AG20443 (cell line): ENCODE results near the gene ZMAT5.

Source experiments
- DNase-seq: peaks from one replicate; pipeline ENCODE4 v3.0.0; 2012; ENCODE audit warnings: low spot score, mixed read lengths

ZMAT5 gene, protein sequence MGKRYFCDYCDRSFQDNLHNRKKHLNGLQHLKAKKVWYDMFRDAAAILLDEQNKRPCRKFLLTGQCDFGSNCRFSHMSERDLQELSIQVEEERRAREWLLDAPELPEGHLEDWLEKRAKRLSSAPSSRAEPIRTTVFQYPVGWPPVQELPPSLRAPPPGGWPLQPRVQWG

DNA sequence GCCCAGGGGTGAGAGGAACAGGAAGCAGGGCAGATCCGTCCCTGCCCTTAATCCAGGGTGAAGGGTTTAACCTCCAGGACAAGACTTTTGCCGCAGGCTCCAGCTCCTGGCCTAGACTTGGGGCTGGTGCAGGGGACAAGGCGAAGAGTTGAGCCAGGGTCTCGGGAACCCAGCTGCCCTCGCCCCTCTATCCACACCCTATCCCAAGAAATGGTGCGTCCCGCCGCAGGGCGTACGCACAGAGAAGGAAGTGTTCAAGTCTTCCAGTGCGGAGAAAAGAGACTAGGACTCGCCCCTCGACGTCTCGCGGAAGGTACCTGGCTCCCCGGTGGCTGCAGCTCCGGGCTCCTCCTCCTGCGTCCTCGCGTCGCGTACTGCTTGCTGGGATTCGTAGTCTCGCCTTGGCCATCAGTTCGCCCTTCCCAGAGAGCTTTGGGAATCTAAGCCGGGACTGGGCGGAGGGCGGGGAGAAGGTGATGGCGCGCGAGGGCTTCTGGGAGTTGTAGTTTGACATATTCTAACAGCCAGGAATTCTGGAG, at the start of gene ZMAT5:
Gene ZMAT5, minus strand, starts transcription at position 376 of the 539 bp plus-strand sequence. CDS start 18,463 bp downstream, outside the sequence.
- DNase-seq = peak; percentile 99

DNA sequence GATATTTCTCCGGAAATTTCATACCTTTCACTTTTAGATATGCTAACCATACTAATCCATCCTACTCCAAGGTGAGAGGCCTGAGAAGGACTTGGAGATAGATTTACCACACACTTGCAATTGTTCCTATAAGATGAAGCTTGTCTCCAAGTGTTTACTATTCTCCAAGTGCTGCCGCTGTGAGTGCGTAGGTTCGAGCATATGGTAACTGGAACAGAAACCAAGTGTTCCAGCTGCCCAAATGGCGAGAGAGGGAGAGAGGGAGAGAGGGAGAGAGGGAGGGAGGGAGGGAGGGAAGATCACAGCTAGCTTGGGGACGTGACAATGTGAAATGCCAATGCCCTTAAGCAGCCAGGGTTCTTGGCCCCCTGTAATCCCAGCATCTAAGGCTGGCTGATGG, 49.7 kb upstream of the ZMAT5 start:
- no peak for DNase-seq

DNA sequence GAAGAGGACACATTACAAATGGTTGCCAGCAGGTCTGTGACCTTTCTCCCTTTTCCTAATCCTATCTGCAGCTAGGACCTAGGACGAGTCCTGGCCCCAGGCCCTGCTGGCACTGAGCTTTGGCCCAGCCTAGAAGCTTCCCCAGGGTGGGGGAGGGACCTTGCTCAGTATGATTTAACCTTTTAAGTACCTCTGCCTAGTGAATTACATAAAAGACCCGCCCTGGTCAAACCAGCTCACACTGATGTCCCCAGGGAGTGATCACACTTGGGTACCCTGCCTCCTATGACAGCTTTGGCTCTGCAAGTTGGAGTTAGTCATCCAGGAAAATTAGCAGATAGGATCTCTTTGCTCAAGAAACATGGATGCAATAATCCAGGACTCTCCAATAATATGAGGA, 49.3 kb upstream of the ZMAT5 start:
- DNase-seq = peak; percentile 23

DNA sequence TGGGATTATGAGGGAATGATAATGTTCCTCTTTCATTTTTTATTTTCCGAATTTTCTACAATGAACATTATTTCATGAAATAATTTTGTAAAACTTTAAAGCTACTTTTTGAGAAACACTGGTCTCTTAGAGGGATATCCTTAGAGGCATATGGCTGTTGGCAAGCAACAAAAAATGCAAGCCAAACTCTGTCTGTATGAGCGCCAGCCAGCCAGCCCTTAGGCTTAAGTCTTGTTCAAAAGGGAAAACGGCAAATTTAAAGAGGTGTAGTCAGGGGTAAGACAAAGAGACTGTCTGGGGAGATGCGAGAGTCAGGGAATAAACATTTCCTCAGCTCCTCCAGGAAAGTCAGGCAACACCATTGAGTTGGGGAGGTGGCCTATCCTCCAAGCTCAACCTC, 48.8 kb upstream of the ZMAT5 start:
- DNase-seq = no peak

DNA sequence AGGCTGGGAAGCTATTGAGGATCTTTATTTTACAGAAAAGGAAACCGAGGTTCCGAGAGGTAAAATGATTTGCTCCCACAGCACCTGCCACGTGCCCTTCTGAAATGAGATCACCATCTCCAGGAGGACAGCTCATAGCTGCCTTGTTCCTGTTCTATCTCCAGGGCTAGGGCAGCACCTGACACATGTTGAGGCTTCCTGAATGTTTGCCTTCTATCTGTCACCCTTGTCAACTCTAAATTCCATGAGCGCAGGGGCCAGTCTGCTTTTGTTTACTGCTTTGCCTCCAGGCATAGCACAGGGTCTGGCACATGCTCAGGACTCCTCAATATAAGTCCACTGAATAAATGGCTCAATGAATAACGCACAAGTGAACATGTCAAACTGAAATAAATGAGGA, 47.2 kb upstream of the ZMAT5 start:
- no peak for DNase-seq

DNA sequence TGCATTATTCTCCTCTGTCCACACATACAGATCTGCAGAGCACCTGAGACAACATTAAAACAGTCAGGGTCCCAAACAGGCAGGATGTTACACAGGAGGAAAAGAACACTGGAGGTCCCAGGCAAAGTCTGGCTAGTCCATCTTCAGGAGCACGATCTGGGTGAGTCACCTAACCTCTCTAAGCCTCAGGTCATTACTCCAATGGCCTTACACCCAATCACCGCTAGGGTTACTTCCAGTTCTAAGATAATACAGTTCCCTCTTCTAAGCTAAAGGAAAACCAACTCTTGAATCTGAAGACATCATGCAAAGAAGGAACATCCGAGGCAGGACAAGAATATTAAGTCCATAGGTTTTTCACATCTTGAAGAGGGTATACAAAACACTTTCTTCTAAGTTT, 46.8 kb upstream of the ZMAT5 start:
- no peak for DNase-seq

DNA sequence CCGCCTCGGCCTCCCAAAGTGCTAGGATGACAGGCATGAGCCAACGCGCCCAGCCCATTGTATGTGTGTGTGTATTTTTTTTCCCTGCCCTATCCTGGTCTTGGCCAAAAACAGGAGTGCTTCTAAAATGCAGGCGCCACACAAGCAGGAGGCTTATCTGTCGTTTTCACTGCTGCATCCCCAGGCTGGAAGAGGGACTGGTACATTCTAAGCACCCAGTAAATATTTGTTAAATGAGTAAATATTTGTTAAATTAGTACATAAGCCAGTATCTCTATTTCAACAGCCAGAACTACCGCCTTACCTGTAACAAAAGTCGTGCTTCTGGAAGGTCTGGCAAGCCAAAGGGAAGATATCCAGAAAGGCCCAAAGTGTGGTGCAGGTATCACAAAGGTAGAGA, 46.3 kb upstream of the ZMAT5 start:
- DNase-seq = no peak

DNA sequence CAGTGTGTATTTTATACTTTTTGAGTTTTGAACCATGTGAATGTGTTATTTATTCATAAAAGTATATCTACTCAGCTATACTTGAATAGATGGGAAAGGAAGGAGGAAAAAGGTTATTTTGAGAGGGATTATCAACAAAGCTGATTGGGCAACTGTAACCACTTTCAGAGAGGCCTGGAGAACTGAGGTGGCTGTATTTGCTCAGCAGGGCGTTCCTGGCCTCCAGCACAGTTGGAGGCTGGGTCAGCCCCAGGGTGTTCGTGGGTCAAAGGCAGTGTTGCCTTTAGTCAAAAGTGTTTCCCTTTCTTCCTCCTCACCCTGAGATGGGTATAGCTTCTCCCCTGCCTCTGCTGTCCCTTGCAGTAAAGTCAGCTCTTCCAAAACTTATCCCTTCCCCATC, 44.6 kb upstream of the ZMAT5 start:
- no peak for DNase-seq

DNA sequence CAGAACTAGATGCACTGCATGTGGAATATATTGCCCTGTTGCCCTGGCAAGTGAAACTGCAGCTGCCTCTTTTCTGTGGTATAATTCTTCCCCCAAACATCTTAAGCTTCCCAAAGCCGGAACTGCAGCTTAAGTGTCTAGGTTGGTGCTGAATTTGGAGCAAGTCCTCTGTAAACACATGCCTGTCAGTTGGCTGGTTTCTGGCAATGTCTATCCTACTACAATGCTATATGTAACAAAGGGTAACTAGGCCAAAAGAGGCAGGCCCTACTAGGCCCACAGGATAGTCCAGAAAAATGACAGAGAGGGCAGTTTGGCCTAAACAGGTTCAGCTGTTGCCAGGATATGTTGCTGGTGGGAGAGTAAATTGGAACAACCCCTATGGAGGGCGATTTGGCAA, 43.4 kb upstream of the ZMAT5 start:
- no peak for DNase-seq

DNA sequence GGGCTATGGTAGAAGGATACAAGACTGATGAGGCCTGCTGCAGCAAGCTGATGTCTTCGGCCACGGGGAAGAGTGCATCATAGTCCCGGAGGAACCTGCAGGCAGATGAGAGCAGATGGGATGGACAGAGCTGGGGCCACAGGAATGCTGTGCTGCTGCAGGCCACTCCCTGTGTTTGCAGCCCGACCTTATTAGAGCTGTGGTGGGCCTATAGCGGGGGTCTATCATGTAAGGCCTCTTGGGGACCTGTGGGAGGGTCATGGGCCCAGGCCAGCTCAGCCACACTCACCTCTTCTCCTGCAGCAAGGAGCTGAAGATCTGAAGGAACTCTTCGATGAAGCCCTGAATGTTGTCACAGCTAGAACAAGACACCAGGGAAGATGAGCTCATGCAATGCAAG, 39.4 kb upstream of the ZMAT5 start:
- no peak for DNase-seq

DNA sequence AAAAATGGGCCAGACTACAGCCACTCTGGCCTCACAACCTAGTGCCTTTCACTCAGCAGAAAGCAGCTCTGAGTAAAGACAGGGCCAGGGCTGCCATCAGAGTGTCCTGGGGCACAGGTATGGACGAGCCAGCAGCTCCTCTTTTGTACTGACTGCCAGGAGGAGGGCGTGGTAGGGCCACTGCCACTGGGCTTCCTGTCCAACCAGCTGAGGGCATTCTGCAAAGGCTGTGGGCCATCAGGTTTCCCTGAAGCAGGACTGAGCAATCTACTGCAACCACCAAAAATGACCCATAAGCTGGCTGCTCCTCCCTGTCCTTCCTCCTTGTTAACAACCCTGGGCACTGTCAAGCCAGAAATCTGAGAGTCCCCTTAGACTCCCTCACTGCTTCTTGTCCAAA, 38.2 kb upstream of the ZMAT5 start:
- no peak for DNase-seq

DNA sequence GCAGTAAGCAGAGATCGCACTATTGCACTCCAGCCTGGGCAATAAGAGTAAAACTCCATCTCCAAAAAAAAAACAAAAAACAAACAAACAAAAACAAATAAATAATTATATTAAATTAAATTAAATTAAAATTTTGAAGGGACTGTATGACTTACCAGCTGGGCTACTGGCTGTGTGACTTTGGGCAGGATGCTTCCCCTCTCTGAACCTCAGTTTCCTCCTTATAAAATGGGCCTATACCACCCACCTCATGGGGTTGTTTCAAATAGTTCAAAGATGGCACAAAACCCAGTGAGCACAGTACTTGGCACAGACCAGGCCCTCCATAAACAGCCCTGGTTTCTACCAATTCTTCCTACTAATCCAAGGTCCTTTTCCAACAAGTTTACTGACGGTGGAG, 36.4 kb upstream of the ZMAT5 start:
- DNase-seq = no peak

DNA sequence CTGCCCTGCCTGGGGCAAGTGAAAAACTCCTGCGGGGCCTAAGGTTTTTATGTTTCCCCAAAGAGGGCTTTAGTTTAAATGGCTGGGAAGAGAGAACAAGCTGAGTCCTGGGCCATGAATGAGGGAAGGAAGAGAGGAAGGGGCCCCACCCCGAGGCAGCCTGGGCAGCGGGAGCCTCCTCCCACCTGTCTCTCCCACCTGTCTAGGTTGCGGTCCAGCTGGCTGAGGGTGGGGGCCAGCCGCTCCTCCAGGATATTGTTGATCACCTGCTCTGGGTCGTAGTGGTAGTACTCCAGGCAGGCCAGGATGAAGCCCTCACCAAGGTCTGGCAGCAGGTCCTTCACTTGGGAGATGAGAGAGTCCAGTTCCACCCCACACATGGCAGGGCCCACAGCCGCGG, 35.0 kb upstream of the ZMAT5 start:
- DNase-seq = no peak

DNA sequence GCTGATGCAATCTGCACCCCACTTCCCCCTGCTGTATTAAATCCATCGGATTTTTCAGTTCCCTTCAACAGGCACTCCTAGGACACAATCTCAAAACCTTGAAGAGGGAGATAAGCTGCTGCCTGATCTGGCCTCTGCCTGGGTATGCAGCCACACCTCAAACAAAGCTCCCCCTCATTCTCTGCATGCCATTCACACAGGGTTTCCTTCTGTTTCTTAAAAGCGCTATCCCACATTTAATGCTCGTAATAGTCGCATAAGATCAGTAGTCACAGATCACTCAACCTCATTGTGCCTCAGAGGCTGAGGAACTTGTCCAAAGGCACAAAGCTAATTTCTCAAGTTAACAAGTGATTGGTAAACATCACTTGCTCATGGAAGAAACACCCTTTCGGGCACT, 34.3 kb upstream of the ZMAT5 start:
- DNase-seq = no peak

DNA sequence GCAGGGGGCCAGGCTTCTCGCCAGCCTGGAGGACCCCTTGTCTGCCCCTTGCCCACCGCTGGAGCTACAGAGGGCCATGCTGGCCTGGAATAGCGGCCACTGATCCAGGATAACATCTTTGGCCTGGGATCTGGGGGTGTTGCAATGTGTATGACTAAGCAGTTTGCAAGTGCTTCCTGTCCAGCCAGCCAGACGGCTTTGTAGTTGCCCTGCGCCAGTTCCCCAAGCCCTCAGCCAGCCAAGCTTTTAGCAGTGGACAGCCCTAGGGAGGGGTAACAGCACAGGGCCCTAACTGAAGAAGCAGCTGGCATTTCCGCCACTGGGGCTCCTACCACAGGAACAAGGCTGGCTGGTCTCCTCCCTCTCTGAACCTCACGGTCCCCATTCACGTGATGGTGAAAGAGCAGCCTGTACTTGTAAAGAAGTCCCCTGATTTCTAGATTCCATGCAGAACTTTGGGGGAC, 32.4 kb upstream of the ZMAT5 start:
- peak; percentile 97 for DNase-seq

DNA sequence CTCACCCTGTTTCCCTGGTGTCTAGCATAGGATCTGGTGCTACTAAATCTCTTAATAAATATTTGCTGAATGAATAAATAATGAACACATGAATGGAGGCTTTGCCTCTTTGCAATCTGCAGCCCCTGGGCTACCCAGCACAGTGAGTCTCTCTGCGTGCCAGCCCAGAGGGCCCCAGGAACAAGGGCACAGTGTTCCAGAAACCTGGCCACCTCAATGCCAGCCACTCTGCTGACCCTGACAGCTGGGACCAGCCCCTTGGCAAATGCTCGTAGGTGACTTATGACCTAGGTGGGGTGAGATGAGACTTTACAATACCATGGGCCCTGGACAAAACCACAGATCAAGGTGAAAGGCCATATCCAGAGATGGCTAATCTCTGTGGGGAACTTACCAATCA, 32.0 kb upstream of the ZMAT5 start:
- no peak for DNase-seq

DNA sequence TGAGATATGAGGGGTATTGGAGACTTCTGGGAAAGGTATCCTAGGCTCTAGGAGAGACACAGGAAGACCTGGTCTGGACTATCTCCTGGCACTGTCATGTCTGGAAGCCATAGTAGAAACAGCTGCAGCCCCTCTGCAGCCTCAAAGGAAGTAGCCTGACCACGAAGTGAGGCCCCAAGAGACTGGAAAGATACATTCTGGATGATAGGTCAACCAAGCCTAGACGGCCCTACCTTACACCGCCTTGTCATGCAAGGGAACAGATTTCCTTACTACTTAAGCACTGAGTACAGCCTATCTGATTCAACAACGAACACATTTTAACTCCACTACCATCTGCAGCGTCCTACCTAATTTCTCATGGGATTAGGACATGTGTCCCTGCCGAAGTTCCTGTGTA, 31.5 kb upstream of the ZMAT5 start:
- no peak for DNase-seq

DNA sequence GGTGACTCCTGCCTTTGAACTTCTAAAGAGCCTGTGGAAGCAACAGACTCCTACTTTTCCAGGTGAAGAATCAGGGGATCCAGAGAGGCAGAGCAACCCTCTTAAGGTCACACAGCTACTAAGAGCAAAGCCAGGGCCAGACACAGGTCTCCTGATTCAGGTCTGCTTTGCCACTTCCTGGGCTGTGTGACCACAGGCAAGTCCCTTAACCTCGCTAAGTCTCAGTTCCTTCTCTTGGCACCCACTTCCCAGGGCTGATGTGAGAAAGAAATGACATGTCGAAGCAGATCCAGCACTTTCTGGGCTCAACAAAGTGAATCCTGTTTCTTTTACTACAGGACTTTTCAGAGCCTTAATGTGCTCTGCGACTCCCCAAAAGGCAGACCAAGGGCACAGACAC, 30.5 kb upstream of the ZMAT5 start:
- no peak for DNase-seq

DNA sequence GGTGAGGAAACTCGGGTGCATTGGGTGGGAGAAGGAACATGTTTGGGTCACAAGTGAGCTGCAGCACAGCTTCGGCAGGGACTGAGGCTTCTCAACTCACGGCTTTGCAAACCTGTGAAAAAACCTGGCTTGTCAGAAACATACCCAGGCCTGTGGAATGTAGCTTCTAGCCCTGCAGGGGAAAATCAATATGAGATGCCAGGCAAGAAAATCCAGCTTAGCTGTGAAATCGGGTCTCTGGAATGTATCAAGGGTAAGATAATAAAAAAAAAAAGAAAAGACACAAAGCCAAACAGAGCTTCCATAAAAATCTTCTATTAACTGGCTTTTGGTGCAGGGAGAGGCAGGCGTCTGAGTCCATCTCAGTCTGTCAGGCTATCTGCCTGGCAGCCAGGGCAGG, 28.9 kb upstream of the ZMAT5 start:
- no peak for DNase-seq

DNA sequence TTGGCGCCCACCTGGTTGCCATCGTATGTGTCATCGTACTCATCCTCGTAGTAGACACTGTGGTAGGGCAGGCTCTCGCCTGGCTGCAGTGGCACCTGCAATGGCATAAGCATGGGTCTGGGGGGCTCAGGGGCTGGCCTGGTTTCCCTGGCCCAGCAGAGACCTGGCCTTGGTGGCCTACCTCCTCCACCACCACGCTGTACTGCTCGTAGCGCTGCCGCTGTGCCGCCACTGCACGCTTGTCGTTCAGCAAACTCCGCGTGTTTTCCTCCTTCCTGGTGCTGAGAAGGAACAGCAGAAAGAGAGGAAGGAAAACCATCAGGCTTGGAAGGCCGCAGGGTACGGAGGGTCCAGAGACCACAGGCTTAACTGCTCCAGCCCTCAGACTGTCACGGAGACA, 26.6 kb upstream of the ZMAT5 start:
- no peak for DNase-seq

DNA sequence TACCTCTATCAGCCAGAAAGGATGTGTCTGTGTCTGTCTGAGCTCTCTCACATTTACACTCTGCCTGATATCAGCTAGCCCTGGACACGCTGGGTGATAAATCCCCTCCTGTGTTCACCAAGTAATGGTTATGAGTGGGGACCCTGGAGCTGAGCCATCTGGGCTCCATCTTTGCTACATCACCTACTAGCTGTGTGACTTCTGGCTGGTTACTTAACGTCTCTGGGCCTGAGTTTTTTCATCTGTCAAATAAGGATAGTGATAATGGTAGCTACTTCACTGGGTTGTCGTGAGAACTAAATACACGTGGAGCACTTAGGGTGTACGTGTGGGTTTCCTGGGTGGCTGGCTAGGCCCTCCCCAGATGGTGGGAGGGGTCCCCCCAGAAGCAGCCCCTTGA, 23.3 kb upstream of the ZMAT5 start:
- no peak for DNase-seq

DNA sequence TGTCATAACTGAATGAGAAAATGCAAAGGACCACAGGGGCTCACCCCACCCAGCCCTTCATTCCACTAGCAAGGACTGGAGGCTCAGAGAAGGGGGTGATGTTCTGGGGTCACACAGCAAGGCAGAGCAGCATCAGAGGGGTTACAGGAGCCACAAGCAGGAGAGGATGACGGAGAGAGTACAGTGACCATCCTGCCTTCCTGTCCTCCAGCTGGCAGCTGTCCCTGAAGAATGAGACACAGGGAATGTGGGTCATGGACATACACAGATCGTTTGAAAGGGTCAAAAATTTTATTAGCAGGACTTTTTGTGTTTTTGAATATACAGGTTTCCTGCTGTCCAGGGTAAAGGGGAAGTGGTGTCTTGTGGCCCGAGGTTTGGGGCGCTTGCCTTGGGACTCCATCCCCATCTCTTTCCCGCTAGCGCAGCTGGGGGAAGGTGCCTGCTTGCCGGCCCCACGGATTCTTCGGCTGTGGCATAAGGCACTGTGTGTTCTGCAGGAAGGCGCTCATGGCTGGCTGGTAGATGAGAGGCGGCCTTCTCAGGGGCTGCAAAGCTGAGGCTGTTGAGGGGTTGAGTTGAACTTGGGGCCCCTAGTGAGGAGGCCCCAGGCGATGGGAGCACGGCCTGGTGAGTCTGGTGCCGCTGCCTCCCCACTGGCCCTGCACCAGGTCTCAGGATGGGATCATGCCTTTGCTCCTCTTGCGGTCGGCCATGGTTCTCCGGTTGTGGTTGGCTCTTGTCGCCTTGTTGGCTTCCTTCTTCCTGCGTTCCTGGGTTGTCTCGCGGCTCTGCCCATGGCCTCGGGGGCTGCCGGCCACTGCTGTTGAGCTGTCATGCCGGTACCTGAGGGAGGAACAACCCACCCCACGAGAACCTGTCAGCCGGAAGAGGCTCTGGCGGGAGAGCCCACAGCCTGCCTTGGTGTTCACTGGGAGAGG, 21.8 kb upstream of the ZMAT5 start:
- no peak for DNase-seq

DNA sequence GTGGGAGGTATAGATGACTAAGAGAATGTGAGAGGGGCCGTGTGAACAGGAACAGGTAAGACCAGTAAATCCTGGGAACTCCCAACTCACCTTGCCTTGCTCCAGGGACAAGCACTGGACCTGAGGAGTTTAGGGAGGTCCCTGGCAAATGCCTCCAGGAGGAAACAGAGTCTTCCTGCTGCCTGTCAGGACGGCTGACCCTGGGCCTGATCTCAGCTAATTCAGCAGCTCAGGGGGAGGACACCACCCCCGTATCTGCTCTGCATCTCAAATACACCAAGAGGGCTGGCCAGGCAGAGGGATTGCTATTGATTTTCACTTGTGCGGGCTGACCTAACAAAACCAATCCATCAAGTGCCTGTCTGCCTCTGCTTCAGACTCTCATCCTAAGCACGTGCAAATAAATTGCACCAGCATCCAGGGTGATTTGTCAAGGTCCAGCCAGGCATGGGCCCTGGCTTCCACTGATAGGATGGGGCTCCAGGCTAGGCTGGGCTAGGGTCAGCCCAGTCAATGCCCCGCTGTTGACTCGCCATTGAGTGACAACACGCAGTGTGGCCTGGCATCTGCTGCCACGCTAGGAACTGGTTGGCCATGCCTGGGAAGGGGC, 20.7 kb upstream of the ZMAT5 start:
- no peak for DNase-seq
